ENCODE results near the gene TRAF7. TPM values are rescaled to one million over a fixed set of nuclear protein-coding genes. Genes with fewer than 3 reads are reported as not detected.

The TRAF7 gene
- total and polyA plus RNA-seq, 2 of the 13 experiments (the other 11 are each of a cell fraction or from before 2014, with no cell fraction given): 47.9 to 65.6 TPM

DNA sequence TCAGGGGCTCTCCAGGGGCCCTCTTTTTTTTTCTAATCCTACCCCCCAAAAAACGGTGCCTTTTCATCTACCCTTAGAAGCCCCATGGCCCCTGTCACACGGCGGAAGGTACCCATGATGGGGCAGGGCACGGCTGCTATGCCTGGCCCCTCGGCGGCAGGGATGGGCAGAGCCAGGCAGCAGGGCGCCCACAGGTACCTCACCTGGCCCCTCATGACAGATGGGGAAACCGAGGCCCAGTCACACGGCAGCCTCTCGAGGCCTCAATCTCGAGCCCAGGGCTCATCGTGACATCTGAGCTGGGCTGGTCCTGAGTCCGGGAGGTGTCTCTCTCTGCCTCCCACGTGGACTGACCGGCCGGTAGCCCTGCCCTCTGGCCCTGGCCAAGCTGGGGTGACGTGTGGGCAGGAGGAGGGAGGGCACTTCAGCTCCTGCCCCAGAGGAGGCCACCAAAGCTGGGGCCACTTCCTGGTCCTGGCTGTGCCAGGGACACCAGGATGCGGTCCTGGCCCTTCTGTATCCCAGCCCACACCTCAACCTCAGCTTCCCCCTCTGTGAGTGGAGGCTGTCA, 11.6 kb downstream of the TRAF7 start:
- POLR2A ChIA-PET: interaction anchor here (2.2 to 2.9 kb wide), 2 partner anchors 10 to 12 kb away, joined by 8 to 12 read pairs; partner anchors contain the start of gene TRAF7
- Histone ChIP-seq H4K20me1 (ENCODE audit: insufficient read depth, low read length) (peaks cover 3% of the 10 kb centered on the region; the same call in 1 of the 2 replicates), H3K9ac (ENCODE audit: insufficient read depth, low read depth, low read length) (no peak overlapping the region), H2AFZ (ENCODE audit: low read length) (no peak overlapping the region), H3K9me3 (ENCODE audit: low read length) (no peaks in the 10 kb centered on the region), H3K27ac (ENCODE audit: extremely low read length, insufficient read depth, low read length) (no peak overlapping the region), H3K79me2 (ENCODE audit: insufficient read depth, low read length) (peaks cover 14% of the 10 kb centered on the region), H3K4me2 (ENCODE audit: low read depth, low read length) (no peak overlapping the region), H3K4me1 (ENCODE audit: insufficient read depth, low read length) (peaks cover 37% of the 10 kb centered on the region), H3K36me3 (replicated peaks in 1 of 2; ENCODE audit: control insufficient read depth in 1 of 2, insufficient read depth in 2 of 2, low read length in 2 of 2) (peaks cover 16 to 31% of the 10 kb centered on the region in 2 experiments; a peak in 3 of 5 replicates), H3K4me3 (replicated peaks in 1 of 3; ENCODE audit: insufficient read depth in 1 of 3, low read depth in 2 of 3, low read length in 3 of 3) (no peak overlapping the region), H3K27me3 (ENCODE audit: control insufficient read depth in 1 of 2, insufficient read depth in 2 of 2, low read length in 2 of 2) (no peaks in the 10 kb centered on the region)
- DNase-seq (ENCODE audit: low spot score): no peak
- no peak for ATAC-seq
- WGBS (ENCODE audit: low lambda C conversion rate): 95% methylated on average over 11 of the region's 18 CpGs
- CTCF ChIA-PET (ENCODE audit: low intra/inter-chr PET ratio, low total read pairs): no interaction called here
- TF ChIP-seq RBFOX2 (IDR thresholded peaks at IDR 0.05; ENCODE audit: low read depth, low read length) (peak; percentile 45; the same call in 1 of the 2 replicates), BHLHE40 (IDR thresholded peaks at IDR 0.05; ENCODE audit: low read length) (no peak)
- intact Hi-C loops (cut with micrococcal nuclease; ENCODE audit: unreplicated experiment): no loop called here
- BruUV-seq (replicated peaks): no TSS peak
- in situ Hi-C loops (cut with HindIII; ENCODE audit: extremely low pct_ligation_motif_present, low pct_unique_long_range_greater_than_20kb): no loop called here
- FAIRE-seq: no peak

DNA sequence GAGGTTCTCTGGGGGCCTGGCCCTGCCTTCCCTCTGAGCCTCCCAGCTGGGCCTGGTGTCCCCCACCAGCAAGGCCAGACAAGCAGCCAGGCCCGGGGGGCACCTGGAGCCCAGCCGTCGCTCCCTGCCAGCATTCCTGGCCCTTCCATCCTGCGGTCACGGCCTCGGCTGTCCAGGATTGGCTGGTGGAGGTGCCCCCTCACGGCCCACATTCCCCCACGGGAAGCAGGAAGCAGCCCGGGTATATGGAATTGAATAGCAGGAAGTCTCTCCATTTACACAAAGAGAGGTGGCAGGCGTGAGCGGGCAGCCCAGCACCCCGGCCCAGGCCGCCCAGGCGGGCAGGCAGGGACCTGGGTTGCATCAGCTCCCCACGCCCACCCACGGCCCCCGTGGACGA, 14.5 kb downstream of the TRAF7 start:
- H3K4me3 ChIP-seq (replicated peaks in 1 of 3; ENCODE audit: insufficient read depth in 1 of 3, low read depth in 2 of 3, low read length in 3 of 3): no peak overlapping the region
- WGBS (ENCODE audit: low lambda C conversion rate): 97% methylated on average over 7 of the region's 18 CpGs
- BruUV-seq (replicated peaks): no TSS peak
- in situ Hi-C loops (cut with HindIII; ENCODE audit: extremely low pct_ligation_motif_present, low pct_unique_long_range_greater_than_20kb) (no loop called here), intact Hi-C loops (cut with micrococcal nuclease; ENCODE audit: unreplicated experiment) (no loop called here)
- H3K4me2 ChIP-seq (ENCODE audit: low read depth, low read length): no peak overlapping the region
- ChIA-PET POLR2A (interaction anchor here (1.0 kb wide), 1 partner anchor 14 kb away, joined by 4 read pairs; the partner anchor contains the start of gene TRAF7), CTCF (ENCODE audit: low intra/inter-chr PET ratio, low total read pairs) (no interaction called here)
- H4K20me1 ChIP-seq (ENCODE audit: insufficient read depth, low read length): no peaks in the 10 kb centered on the region
- no peaks in the 10 kb centered on the region for H3K79me2 ChIP-seq (ENCODE audit: insufficient read depth, low read length)
- peaks cover 15% of the 10 kb centered on the region for H3K4me1 ChIP-seq (ENCODE audit: insufficient read depth, low read length)
- ATAC-seq (no peak), DNase-seq (ENCODE audit: low spot score) (no peak), FAIRE-seq (no peak)
- no peak for TF ChIP-seq ZNF569 (CRISPR knock-in tag; IDR thresholded peaks at IDR 0.05; ENCODE audit: borderline replicate concordance)
- TF ChIP-seq ZBTB8A (CRISPR knock-in tag; IDR thresholded peaks at IDR 0.05; ENCODE audit: borderline replicate concordance, low read depth): no peak
- no peak for TF ChIP-seq ZNF101 (CRISPR knock-in tag; IDR thresholded peaks at IDR 0.05; ENCODE audit: borderline replicate concordance, low read depth)
- TF ChIP-seq SNAPC2 (CRISPR knock-in tag; IDR thresholded peaks at IDR 0.05): no peak
- TF ChIP-seq CAMTA2 (CRISPR knock-in tag; IDR thresholded peaks at IDR 0.05; ENCODE audit: borderline replicate concordance): no peak
- TF ChIP-seq SAP130 (CRISPR knock-in tag; IDR thresholded peaks at IDR 0.05; ENCODE audit: low read depth): no peak
- TF ChIP-seq DMAP1 (CRISPR knock-in tag; IDR thresholded peaks at IDR 0.05): no peak
- TF ChIP-seq, protein P1, sequence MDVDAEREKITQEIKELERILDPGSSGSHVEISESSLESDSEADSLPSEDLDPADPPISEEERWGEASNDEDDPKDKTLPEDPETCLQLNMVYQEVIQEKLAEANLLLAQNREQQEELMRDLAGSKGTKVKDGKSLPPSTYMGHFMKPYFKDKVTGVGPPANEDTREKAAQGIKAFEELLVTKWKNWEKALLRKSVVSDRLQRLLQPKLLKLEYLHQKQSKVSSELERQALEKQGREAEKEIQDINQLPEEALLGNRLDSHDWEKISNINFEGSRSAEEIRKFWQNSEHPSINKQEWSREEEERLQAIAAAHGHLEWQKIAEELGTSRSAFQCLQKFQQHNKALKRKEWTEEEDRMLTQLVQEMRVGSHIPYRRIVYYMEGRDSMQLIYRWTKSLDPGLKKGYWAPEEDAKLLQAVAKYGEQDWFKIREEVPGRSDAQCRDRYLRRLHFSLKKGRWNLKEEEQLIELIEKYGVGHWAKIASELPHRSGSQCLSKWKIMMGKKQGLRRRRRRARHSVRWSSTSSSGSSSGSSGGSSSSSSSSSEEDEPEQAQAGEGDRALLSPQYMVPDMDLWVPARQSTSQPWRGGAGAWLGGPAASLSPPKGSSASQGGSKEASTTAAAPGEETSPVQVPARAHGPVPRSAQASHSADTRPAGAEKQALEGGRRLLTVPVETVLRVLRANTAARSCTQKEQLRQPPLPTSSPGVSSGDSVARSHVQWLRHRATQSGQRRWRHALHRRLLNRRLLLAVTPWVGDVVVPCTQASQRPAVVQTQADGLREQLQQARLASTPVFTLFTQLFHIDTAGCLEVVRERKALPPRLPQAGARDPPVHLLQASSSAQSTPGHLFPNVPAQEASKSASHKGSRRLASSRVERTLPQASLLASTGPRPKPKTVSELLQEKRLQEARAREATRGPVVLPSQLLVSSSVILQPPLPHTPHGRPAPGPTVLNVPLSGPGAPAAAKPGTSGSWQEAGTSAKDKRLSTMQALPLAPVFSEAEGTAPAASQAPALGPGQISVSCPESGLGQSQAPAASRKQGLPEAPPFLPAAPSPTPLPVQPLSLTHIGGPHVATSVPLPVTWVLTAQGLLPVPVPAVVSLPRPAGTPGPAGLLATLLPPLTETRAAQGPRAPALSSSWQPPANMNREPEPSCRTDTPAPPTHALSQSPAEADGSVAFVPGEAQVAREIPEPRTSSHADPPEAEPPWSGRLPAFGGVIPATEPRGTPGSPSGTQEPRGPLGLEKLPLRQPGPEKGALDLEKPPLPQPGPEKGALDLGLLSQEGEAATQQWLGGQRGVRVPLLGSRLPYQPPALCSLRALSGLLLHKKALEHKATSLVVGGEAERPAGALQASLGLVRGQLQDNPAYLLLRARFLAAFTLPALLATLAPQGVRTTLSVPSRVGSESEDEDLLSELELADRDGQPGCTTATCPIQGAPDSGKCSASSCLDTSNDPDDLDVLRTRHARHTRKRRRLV (CRISPR knock-in tag; IDR thresholded peaks at IDR 0.05): no peak
- no peak overlapping the region for H3K9ac ChIP-seq (ENCODE audit: insufficient read depth, low read depth, low read length)
- no peak overlapping the region for H3K27ac ChIP-seq (ENCODE audit: extremely low read length, insufficient read depth, low read length)
- H3K36me3 ChIP-seq (replicated peaks in 1 of 2; ENCODE audit: control insufficient read depth in 1 of 2, insufficient read depth in 2 of 2, low read length in 2 of 2): peaks cover 19 to 48% of the 10 kb centered on the region in 2 experiments; a peak in 3 of 5 replicates
- no peak overlapping the region for H2AFZ ChIP-seq (ENCODE audit: low read length)
- no peaks in the 10 kb centered on the region for H3K9me3 ChIP-seq (ENCODE audit: low read length)
- H3K27me3 ChIP-seq (ENCODE audit: control insufficient read depth in 1 of 2, insufficient read depth in 2 of 2, low read length in 2 of 2): no peaks in the 10 kb centered on the region
